ENCODE data around the gene TBX2.
A peak's percentile ranks its signal among the peaks of the same experiment; 100 is the strongest.

Gene TBX2

GRCh38 chr17:61387511-61388305 is 11.9 kb upstream of the TBX2 start:
- no peak for DNase-seq (ENCODE audit: low spot score)

GRCh38 chr17:61388561-61389356 is 10.9 kb upstream of the TBX2 start:
- no peak for DNase-seq (ENCODE audit: low spot score)

- peak; percentile 79 for DNase-seq (ENCODE audit: low spot score)
Measured at GRCh38 chr17:61389670-61390478, 9.8 kb upstream of the TBX2 start.

- DNase-seq (ENCODE audit: low spot score) = no peak
Measured at GRCh38 chr17:61390479-61390791, 9.2 kb upstream of the TBX2 start.

- DNase-seq (ENCODE audit: low spot score) = no peak
Measured at GRCh38 chr17:61391595-61392291, 7.9 kb upstream of the TBX2 start.

- no peak for DNase-seq (ENCODE audit: low spot score)
Measured at GRCh38 chr17:61392679-61393078, 7.0 kb upstream of the TBX2 start.

GRCh38 chr17:61393550-61393903 is 6.1 kb upstream of the TBX2 start:
- no peak for DNase-seq (ENCODE audit: low spot score)

GRCh38 chr17:61393904-61394629 is 5.6 kb upstream of the TBX2 start:
- no peak for DNase-seq (ENCODE audit: low spot score)

GRCh38 chr17:61394630-61395408 is 4.8 kb upstream of the TBX2 start:
- DNase-seq (ENCODE audit: low spot score) = no peak

- DNase-seq (ENCODE audit: low spot score) = no peak
Measured at GRCh38 chr17:61395409-61395982, 4.1 kb upstream of the TBX2 start.

GRCh38 chr17:61395983-61396585 is 3.6 kb upstream of the TBX2 start:
- DNase-seq (ENCODE audit: low spot score) = no peak

GRCh38 chr17:61396586-61397085 is 3.0 kb upstream of the TBX2 start:
- DNase-seq (ENCODE audit: low spot score) = no peak

GRCh38 chr17:61397086-61397842 is 2.4 kb upstream of the TBX2 start:
- DNase-seq (ENCODE audit: low spot score) = peak; percentile 33

GRCh38 chr17:61398721-61399130 is 917 bp upstream of the TBX2 start:
- DNase-seq (ENCODE audit: low spot score) = no peak

- peak; percentile 80 for DNase-seq (ENCODE audit: low spot score)
Measured at GRCh38 chr17:61400066-61400716, 548 bp downstream of the TBX2 start.

- DNase-seq (ENCODE audit: low spot score) = peak; percentile 43
Measured at GRCh38 chr17:61400717-61401388, 1.2 kb downstream of the TBX2 start.

GRCh38 chr17:61401389-61402072 is 1.9 kb downstream of the TBX2 start:
- no peak for DNase-seq (ENCODE audit: low spot score)
